Gastroesophageal sphincter (tissue), 4 donors: ENCODE measurements around the gene CD247. TPM values are rescaled to one million over a fixed set of nuclear protein-coding genes. Genes with fewer than 3 reads are reported as not detected.

ENCODE experiments used
- ATAC-seq: fragments of 150-250 bp; one replicate; pipeline ENCODE4 v1.9.1; 2016; ENCODE audit warnings: mild to moderate bottlenecking, moderate library complexity
- H3K27ac ChIP-seq, 4 donors: fragments of 200-600 bp; sonication (generic) in 3 of 4; 1 replicate in 3 of 4; 2 replicates in 1 of 4; pipeline ENCODE4 v1.5.1; 2016 to 2019
- H3K27me3 ChIP-seq: fragments of 200-600 bp; sonication (generic); one replicate; pipeline ENCODE4 v1.5.1; 2019
- H3K36me3 ChIP-seq, 2 donors: fragments of 200-600 bp; sonication (generic); one replicate each; pipeline ENCODE4 v1.5.1; 2019; ENCODE audit warnings: control low read depth in 1 of 2
- H3K4me1 ChIP-seq, 3 donors: fragments of 200-600 bp; sonication (generic); 1 replicate in 2 of 3; 2 replicates in 1 of 3; pipeline ENCODE4 v1.5.1; 2016 to 2019; ENCODE audit warnings: control low read depth in 2 of 3
- H3K4me3 ChIP-seq, 2 donors: fragments of 200-600 bp; sonication (generic); one replicate each; pipeline ENCODE4 v1.5.1; 2019; ENCODE audit warnings: mild to moderate bottlenecking in 1 of 2, moderate library complexity in 1 of 2
- H3K9me3 ChIP-seq, 3 donors: fragments of 200-600 bp; sonication (generic); one replicate each; pipeline ENCODE4 v1.5.1; 2017 to 2019; ENCODE audit warnings: control low read depth in 2 of 3
- CTCF ChIP-seq, 4 experiments: fragments of 200-600 bp in 2 of 4; fragments of 450-650 bp in 2 of 4; sonication (generic) in 1 of 4; IDR thresholded peaks; one replicate each; pipeline ENCODE4 v1.5.1; 2017 to 2019; ENCODE audit warnings: antibody characterized with exemption in 4 of 4, mild to moderate bottlenecking in 2 of 4, moderate library complexity in 2 of 4
- EP300 ChIP-seq: sonication (generic); formaldehyde crosslinking; IDR thresholded peaks from one replicate; pipeline ENCODE4 v1.6.1; 2017; ENCODE audit warnings: antibody characterized with exemption, mild to moderate bottlenecking
- POLR2A ChIP-seq, 2 donors: fragments of 450-650 bp; IDR thresholded peaks; one replicate each; pipeline ENCODE4 v1.6.1; 2017; ENCODE audit warnings: antibody characterized with exemption in 2 of 2, mild to moderate bottlenecking in 2 of 2, moderate library complexity in 1 of 2
- POLR2AphosphoS5 ChIP-seq: sonication (generic); formaldehyde crosslinking; IDR thresholded peaks from one replicate; pipeline ENCODE4 v1.6.1; 2017; ENCODE audit warnings: antibody characterized with exemption
- WGBS, 2 donors: methylation state at CpG; one replicate each; pipeline ENCODE4 v1.1.5; 2018; ENCODE audit warnings: low coverage in 1 of 2; 5-methylcytosine and 5-hydroxymethylcytosine counted together
- total RNA-seq, 4 donors: library from RNA; depleted of rRNA; stranded (reverse); fragments of >200 nt; gene quantifications; one replicate each; pipeline ENCODE4 v1.1.0, GENCODE V29; 2016

Gene CD247
- total RNA-seq, 4 donors from 2014 or later, result 0.31 to 1.3 (median 0.45) TPM; not detected in 1

DNA sequence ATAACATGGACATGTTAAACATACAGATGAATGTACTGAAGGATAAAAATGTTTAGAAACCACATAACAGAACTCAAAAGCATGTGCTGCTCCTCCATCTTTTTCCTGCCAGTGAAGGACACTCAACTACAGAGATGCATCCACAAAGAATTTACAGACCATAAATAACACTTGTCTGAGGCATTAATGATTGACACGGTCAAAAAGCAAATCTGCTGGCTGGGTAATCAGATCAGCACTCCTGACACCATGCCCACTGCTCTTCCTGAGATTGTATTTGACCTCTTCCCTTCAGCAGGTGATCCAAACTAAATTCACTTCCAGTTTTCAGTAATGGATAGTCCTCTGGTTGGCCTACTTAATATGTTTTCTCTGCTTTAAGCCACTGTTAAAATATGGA, 28.6 kb upstream of the CD247 start:
- H3K27me3 ChIP-seq, result no peaks in the 10 kb centered on the region
- TF ChIP-seq POLR2A (IDR thresholded peaks at IDR 0.05) (no peak), CTCF (IDR thresholded peaks at IDR 0.05) (no peak), EP300 (no peak), POLR2AphosphoS5 (no peak)
- WGBS, 2 donors, result 67 to 100% methylated on average over 1 of the region's 1 CpG
- no peaks in the 10 kb centered on the region for H3K9me3 ChIP-seq
- H3K36me3 ChIP-seq, result peaks cover 0 to 60% of the 10 kb centered on the region in 2 donors
- H3K4me3 ChIP-seq, result no peak overlapping the region
- H3K4me1 ChIP-seq, result peaks cover 0 to 47% (median 0%) of the 10 kb centered on the region in 3 donors
- ATAC-seq, result no peak
- no peak overlapping the region for H3K27ac ChIP-seq

DNA sequence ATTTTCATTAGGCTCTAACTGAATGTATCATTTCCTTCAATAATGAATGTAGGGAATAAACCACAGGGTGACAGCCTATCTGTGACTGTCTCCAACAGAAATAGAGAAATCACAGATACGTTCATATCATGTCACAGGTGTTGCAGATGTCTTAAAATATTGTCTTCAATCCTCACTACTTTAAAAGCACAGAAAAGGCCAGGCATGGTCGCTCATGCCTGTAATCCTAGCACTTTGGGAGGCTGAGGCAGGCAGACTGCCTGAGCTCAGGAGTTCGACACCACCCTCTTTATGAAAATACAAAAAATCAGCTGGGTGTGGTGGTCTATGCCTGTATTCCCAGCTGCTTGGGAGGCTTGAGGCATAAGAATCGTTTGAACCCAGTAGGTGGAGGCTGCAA, 27.0 kb upstream of the CD247 start:
- Histone ChIP-seq H3K4me3 (no peak overlapping the region), H3K4me1 (peaks cover 0 to 35% (median 0%) of the 10 kb centered on the region in 3 donors), H3K9me3 (no peaks in the 10 kb centered on the region), H3K36me3 (peaks cover 0 to 69% of the 10 kb centered on the region in 2 donors), H3K27me3 (no peaks in the 10 kb centered on the region), H3K27ac (no peak overlapping the region)
- WGBS, 2 donors, result 88 to 95% methylated on average over 4 of the region's 4 CpGs
- ATAC-seq, result no peak
- TF ChIP-seq POLR2A (IDR thresholded peaks at IDR 0.05) (no peak), EP300 (no peak), CTCF (IDR thresholded peaks at IDR 0.05) (no peak), POLR2AphosphoS5 (no peak)

DNA sequence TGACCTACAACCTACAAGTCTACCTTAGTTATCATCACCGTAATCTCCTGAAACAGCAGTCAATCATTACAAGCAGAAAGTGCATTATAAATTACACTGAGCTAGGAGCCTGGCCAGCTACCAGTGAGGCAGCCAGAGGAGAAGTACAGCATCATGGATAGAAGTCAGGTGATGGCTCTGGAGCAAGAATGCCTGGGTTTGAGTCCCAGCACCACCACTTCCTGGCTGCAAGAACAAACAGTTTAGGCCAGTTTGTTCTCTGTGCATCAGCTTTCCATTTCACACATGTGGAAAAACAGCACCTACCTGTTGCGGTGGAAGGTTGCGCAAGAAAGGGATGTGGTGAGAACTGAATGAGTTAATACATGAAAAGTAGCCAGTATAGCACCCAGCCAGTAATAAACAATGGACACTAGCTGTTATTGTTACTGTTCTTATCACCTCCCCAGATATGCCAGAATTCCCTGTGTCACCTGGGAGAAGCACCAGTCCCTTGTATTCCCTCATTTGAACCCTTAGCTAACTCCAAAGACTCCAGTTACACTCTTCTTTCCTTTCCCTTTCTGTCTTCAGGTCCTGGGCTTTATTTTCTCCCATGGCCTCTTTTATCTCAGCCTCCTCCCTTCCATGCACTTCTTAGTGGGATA, 26.2 kb upstream of the CD247 start:
- Histone ChIP-seq H3K4me1 (peaks cover 0 to 35% (median 0%) of the 10 kb centered on the region in 3 donors), H3K27me3 (no peaks in the 10 kb centered on the region), H3K27ac (no peak overlapping the region), H3K36me3 (peaks cover 0 to 69% of the 10 kb centered on the region in 2 donors), H3K9me3 (no peaks in the 10 kb centered on the region), H3K4me3 (no peak overlapping the region)
- WGBS, 2 donors, result 84 to 85% methylated on average over 3 of the region's 3 CpGs
- ATAC-seq, result no peak
- TF ChIP-seq POLR2AphosphoS5 (no peak), EP300 (no peak), CTCF (IDR thresholded peaks at IDR 0.05) (no peak), POLR2A (IDR thresholded peaks at IDR 0.05) (no peak)

- Histone ChIP-seq H3K27ac (no peak overlapping the region), H3K36me3 (peaks cover 0 to 69% of the 10 kb centered on the region in 2 donors), H3K9me3 (no peaks in the 10 kb centered on the region), H3K4me3 (no peak overlapping the region), H3K27me3 (no peaks in the 10 kb centered on the region), H3K4me1 (peaks cover 0 to 35% (median 0%) of the 10 kb centered on the region in 3 donors)
- no peak for ATAC-seq
- TF ChIP-seq POLR2A (IDR thresholded peaks at IDR 0.05) (no peak), CTCF (IDR thresholded peaks at IDR 0.05) (no peak), EP300 (no peak), POLR2AphosphoS5 (no peak)
- WGBS, 2 donors, result 85 to 100% methylated on average over 1 to 4 of the region's 13 CpGs
Measured at GRCh38 chr1:167543199-167543990, 25.1 kb upstream of the CD247 start.
